Spleen (tissue), 11 donors: Measurements from ENCODE around the gene HOXD12. TPM values are rescaled to one million over a fixed set of nuclear protein-coding genes. Genes with fewer than 3 reads are reported as not detected.

Experiments used
- DNase-seq: peaks from one replicate; pipeline ENCODE4 v3.0.0-alpha.2; 2020
- H3K27ac ChIP-seq, 8 donors: fragments of 200-600 bp; sonication (generic) in 7 of 8; 1 replicate in 4 of 8; 2 replicates in 4 of 8; pipeline versions ENCODE4 v1.5.0 to v1.8.0; 2016 to 2021; ENCODE audit warnings: inconsistent platforms in 4 of 8, mild to moderate bottlenecking in 4 of 8, moderate library complexity in 1 of 8
- H3K27me3 ChIP-seq, 7 donors: fragments of 200-600 bp; sonication (generic) in 6 of 7; replicated peaks in 1 of 7; 1 replicate in 4 of 7; 2 replicates in 3 of 7; pipeline versions ENCODE4 v1.5.0 to v1.8.0; 2016 to 2021; ENCODE audit warnings: inconsistent platforms in 3 of 7, mild to moderate bottlenecking in 1 of 7
- H3K36me3 ChIP-seq, 6 donors: fragments of 200-600 bp; sonication (generic) in 5 of 6; 1 replicate in 4 of 6; 2 replicates in 2 of 6; pipeline versions ENCODE4 v1.5.0 to v1.8.0; 2016 to 2021; ENCODE audit warnings: inconsistent platforms in 2 of 6
- H3K4me1 ChIP-seq, 6 donors: fragments of 200-600 bp; sonication (generic) in 5 of 6; 1 replicate in 3 of 6; 2 replicates in 3 of 6; pipeline versions ENCODE4 v1.5.0 to v1.8.0; 2016 to 2021; ENCODE audit warnings: inconsistent platforms in 3 of 6
- H3K4me3 ChIP-seq, 8 donors: fragments of 200-600 bp; sonication (generic) in 7 of 8; 1 replicate in 4 of 8; 2 replicates in 4 of 8; pipeline versions ENCODE4 v1.5.0 to v1.8.0; 2016 to 2021; ENCODE audit warnings: inconsistent platforms in 4 of 8, mild to moderate bottlenecking in 4 of 8, moderate library complexity in 2 of 8
- H3K9me3 ChIP-seq, 8 donors: fragments of 200-600 bp; sonication (generic) in 7 of 8; 1 replicate in 4 of 8; 2 replicates in 4 of 8; pipeline versions ENCODE4 v1.5.0 to v1.8.0; 2016 to 2021; ENCODE audit warnings: inconsistent platforms in 4 of 8
- POLR2A ChIP-seq, 3 donors: fragments of 450-650 bp; IDR thresholded peaks; one replicate each; pipeline ENCODE4 v1.5.1; 2017; ENCODE audit warnings: antibody characterized with exemption in 3 of 3, mild to moderate bottlenecking in 1 of 3
- POLR2AphosphoS5 ChIP-seq, 3 donors: sonication (generic); formaldehyde crosslinking; IDR thresholded peaks; one replicate each; pipeline ENCODE4 v1.5.1; 2017; ENCODE audit warnings: antibody characterized with exemption in 3 of 3
- WGBS, 5 donors: extraction: QIAGEN DNeasy Blood & Tissue Kit in 3 of 5; methylation state at CpG; one replicate each; pipeline versions ENCODE4 v1.1.5 to v1.1.7; 2013 to 2018; 5-methylcytosine and 5-hydroxymethylcytosine counted together
- intact Hi-C: fragments of 100-400 bp; cut with DNase I; formaldehyde crosslinking; loops from one replicate; pipeline ENCODE4 v1.15.0; 2023; ENCODE audit warnings: low total_unique reads
- polyA plus RNA-seq, 3 donors: library from polyadenylated mRNA; stranded (reverse); fragments of 200-250 nt; gene quantifications; one replicate each; pipeline ENCODE4 v1.2.1, GENCODE V29; 2013
- total RNA-seq, 7 donors: library from RNA; depleted of rRNA in 3 of 7; stranded (reverse); fragments of >200 nt in 3 of 7; fragmentation: NEBNext Ultra II Directional in 4 of 7; extraction: Animal tissue kit (Norgen Biotek cat#: 25700) in 4 of 7; gene quantifications; one replicate each; pipeline versions ENCODE4 v1.1.0 to v1.2.1, GENCODE V29; 2016 to 2021
- TF ChIP-seq, protein P1 (sequence below), 11 experiments: fragments of 200-600 bp in 7 of 11; fragments of 450-650 bp in 4 of 11; sonication (generic) in 4 of 11; IDR thresholded peaks in 8 of 11; conservative IDR thresholded peaks in 3 of 11; 1 replicate in 7 of 11; 2 replicates in 4 of 11; pipeline versions ENCODE4 v1.4.0 to v1.8.0; 2016 to 2021; ENCODE audit warnings: antibody characterized with exemption in 11 of 11, inconsistent platforms in 4 of 11, mild to moderate bottlenecking in 1 of 11
- donor health status: healthy with polysubstance abuse.
- donor health status: DM: no; HTN: no; CAD: no; lungs with moderate emphysema.
- donor health status: DM: no; HTN: no; CAD: no.
- donor health status: Bipolar disorder and iron deficiency.
- donor health status: healthy.
- donor health status: DM: no; HTN: no; CAD: no.
- donor health status: DM: yes; HTN: yes; CAD: no.

HOXD12 gene
- total and polyA plus RNA-seq, 10 donors = not detected

DNA sequence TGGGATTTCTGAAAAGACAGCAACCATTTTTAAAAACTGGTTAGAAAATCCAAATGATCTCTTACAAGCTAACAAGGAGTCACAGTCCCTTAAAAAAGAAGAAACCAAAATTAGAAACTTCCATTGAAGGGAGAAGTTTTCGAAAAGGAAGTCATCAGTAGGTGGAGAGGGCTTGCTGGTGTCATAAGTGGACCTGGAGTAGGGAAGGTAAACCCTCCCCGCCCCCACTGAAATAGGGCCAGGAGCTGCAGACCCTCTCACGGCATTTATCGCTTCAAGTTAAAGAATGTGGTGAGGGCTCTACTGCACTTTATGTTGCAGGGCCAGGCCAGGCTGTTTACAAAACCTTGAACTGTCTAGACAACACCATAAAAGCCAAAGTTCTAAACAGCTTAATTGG is 10.4 kb downstream of the HOXD12 start:
- Histone ChIP-seq H3K27me3 (peaks cover 23 to 100% (median 97%) of the 10 kb centered on the region in 7 donors), H3K36me3 (no peaks in the 10 kb centered on the region), H3K4me1 (peaks cover 10 to 49% (median 29%) of the 10 kb centered on the region in 6 donors), H3K27ac (no peak overlapping the region), H3K4me3 (no peak overlapping the region), H3K9me3 (peaks cover 0 to 5% (median 0%) of the 10 kb centered on the region in 8 donors)
- WGBS, 5 donors = 15 to 22% (median 18%) methylated on average over 4 of the region's 4 CpGs
- DNase-seq = no peak
- intact Hi-C loops = loop anchor here (10.0 kb wide), 1 partner anchor 705 kb away; no protein-coding TSS in a partner anchor
- no peak for TF ChIP-seq POLR2A (IDR thresholded peaks at IDR 0.05)
- TF ChIP-seq, protein P1, sequence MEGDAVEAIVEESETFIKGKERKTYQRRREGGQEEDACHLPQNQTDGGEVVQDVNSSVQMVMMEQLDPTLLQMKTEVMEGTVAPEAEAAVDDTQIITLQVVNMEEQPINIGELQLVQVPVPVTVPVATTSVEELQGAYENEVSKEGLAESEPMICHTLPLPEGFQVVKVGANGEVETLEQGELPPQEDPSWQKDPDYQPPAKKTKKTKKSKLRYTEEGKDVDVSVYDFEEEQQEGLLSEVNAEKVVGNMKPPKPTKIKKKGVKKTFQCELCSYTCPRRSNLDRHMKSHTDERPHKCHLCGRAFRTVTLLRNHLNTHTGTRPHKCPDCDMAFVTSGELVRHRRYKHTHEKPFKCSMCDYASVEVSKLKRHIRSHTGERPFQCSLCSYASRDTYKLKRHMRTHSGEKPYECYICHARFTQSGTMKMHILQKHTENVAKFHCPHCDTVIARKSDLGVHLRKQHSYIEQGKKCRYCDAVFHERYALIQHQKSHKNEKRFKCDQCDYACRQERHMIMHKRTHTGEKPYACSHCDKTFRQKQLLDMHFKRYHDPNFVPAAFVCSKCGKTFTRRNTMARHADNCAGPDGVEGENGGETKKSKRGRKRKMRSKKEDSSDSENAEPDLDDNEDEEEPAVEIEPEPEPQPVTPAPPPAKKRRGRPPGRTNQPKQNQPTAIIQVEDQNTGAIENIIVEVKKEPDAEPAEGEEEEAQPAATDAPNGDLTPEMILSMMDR (IDR thresholded peaks at IDR 0.05 in 8 of 11, conservative IDR thresholded peaks at IDR 0.05 in 3 of 11) = no peak
- no peak for TF ChIP-seq POLR2AphosphoS5 (IDR thresholded peaks at IDR 0.05)

DNA sequence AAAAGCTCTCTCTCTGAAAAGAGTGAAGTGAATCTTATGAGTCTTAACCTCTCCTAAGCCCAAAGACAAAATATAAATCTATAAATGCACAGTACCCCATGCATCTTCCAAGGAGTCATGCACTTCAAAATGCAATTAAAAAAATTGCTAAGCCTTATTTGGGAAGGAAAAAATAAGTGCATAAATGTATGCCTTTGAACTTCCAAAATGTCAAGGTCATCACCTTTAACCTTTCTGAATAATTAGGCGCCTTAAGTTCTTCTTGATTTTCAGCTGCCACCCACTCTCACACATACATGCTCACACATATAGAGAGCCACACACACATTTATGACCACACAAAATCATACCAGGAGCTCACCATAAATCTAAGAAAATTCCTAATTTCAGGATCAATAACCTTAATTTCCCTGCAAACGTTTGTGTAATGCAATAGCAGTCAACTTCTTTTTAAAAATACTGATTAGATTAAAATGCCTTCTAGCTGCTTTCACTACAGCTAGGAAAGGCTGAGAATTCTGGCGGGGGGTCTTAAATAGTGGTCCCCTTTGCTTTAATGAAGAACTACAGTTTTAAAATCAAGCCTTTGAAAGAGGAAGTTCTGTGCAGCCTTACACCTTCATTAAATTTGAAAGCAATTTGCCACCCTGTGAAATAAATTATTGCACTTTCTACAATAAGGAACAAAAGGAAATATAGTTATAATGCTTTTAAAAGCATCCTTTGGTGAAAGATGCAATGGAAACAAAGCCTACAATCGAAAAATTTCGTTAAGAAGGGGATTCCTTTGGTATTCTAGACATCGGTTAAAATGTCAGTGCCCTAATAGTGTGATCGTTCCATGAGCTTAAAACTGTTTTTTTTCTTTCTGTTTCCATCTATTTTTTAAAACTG is 11.1 kb downstream of the HOXD12 start:
- no peaks in the 10 kb centered on the region for H3K36me3 ChIP-seq
- WGBS, 5 donors = 19 to 29% (median 20%) methylated on average over 7 of the region's 7 CpGs
- peaks cover 20 to 100% (median 97%) of the 10 kb centered on the region in 7 donors for H3K27me3 ChIP-seq
- DNase-seq = no peak
- peaks cover 10 to 43% (median 27%) of the 10 kb centered on the region in 6 donors for H3K4me1 ChIP-seq
- no peak overlapping the region for H3K27ac ChIP-seq
- H3K4me3 ChIP-seq = no peak overlapping the region
- H3K9me3 ChIP-seq = peaks cover 0 to 5% (median 0%) of the 10 kb centered on the region in 8 donors
- intact Hi-C loops = loop anchor here (10.0 kb wide), 1 partner anchor 704 kb away; no protein-coding TSS in a partner anchor
- no peak for TF ChIP-seq POLR2A (IDR thresholded peaks at IDR 0.05)
- TF ChIP-seq POLR2AphosphoS5 (IDR thresholded peaks at IDR 0.05) = no peak
- TF ChIP-seq, protein P1 (IDR thresholded peaks at IDR 0.05 in 8 of 11, conservative IDR thresholded peaks at IDR 0.05 in 3 of 11) = no peak

DNA sequence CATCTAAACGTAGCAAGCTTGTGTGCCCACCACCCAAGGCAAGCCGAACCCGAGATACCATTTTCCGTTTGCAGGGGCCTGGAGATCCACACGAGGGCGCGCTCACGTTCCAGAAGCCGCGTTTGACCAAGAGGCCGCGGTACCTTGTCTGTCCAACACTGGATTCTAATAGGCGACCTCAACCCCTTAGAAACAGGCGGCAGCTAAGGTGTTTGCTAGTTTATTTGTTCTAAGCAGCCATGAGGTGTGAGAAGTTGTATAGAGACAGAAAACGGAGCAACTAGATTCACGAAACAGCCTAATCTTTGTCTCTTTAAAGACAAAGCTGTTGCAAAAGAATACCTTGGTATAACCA is 11.7 kb downstream of the HOXD12 start:
- TF ChIP-seq POLR2A (IDR thresholded peaks at IDR 0.05) (no peak), POLR2AphosphoS5 (IDR thresholded peaks at IDR 0.05) (peak in 2 of 3 donors; percentile 30 to 38)
- TF ChIP-seq, protein P1 (IDR thresholded peaks at IDR 0.05 in 8 of 11, conservative IDR thresholded peaks at IDR 0.05 in 3 of 11) = peak in 7 of 11 experiments; percentile 33 to 52 (median 40)
- no peak for DNase-seq
- peaks cover 20 to 100% (median 97%) of the 10 kb centered on the region in 7 donors for H3K27me3 ChIP-seq
- no peak overlapping the region for H3K4me3 ChIP-seq
- H3K9me3 ChIP-seq = peaks cover 0 to 5% (median 0%) of the 10 kb centered on the region in 8 donors
- H3K4me1 ChIP-seq = peaks cover 10 to 43% (median 25%) of the 10 kb centered on the region in 6 donors
- no peak overlapping the region for H3K27ac ChIP-seq
- intact Hi-C loops = loop anchor here (10.0 kb wide), 1 partner anchor 704 kb away; no protein-coding TSS in a partner anchor
- WGBS, 5 donors = 3 to 4% (median 3%) methylated on average over 16 of the region's 16 CpGs
- H3K36me3 ChIP-seq = no peaks in the 10 kb centered on the region
